OCI-LY7 (cell line): Measurements from ENCODE around the gene ANKS1A. TPM values are rescaled to one million over a fixed set of nuclear protein-coding genes. Genes with fewer than 3 reads are reported as not detected.

Experiments
- BruUV-seq: library from RNA; stranded (reverse); fragments of 400-500 nt; replicated peaks from 2 replicates; lab custom pipeline; 2021; lab: Mats Ljungman, UMichigan
- CTCF ChIA-PET: fragments of 300-600 bp; sonication (Branson Sonifier 250); formaldehyde crosslinking; loops from one replicate; lab custom pipeline; 2022; ENCODE audit warnings: antibody characterized with exemption; ENCODE audit not compliant: unreplicated experiment; lab: Charles Lee
- POLR2A ChIA-PET: fragments of 300-600 bp; sonication (Branson Sonifier 250); formaldehyde crosslinking; loops from one replicate; lab custom pipeline; 2022; ENCODE audit warnings: antibody characterized with exemption; lab: Charles Lee
- DNase-seq: peaks from one replicate; pipeline ENCODE4 v3.0.0-alpha.2; 2015; ENCODE audit warnings: low spot score
- H2AFZ ChIP-seq: fragments of 200-600 bp; sonication (generic), shearing (Covaris generic); 2 replicates; pipeline ENCODE4 v1.6.1; 2014; ENCODE audit warnings: mild to moderate bottlenecking, antibody characterized with exemption, low read length, moderate library complexity
- H3K27ac ChIP-seq: fragments of 200-600 bp; sonication (generic); 2 replicates; pipeline ENCODE4 v1.5.1; 2014; ENCODE audit warnings: mixed run types, low read depth, mild to moderate bottlenecking, moderate library complexity, low read length, inconsistent platforms; ENCODE audit not compliant: poor library complexity, severe bottlenecking
- H3K36me3 ChIP-seq: fragments of 200-600 bp; sonication (generic); 2 replicates; pipeline ENCODE4 v1.6.1; 2014; ENCODE audit warnings: mild to moderate bottlenecking, antibody characterized with exemption, low read length, moderate library complexity, mixed read lengths; ENCODE audit not compliant: insufficient read depth
- H3K4me1 ChIP-seq: fragments of 200-600 bp; sonication (generic); 2 replicates; pipeline ENCODE4 v1.5.1; 2014; ENCODE audit warnings: mild to moderate bottlenecking, low read length; ENCODE audit not compliant: insufficient read depth, poor library complexity, severe bottlenecking
- H3K4me2 ChIP-seq: fragments of 200-600 bp; sonication (generic); 2 replicates; pipeline ENCODE4 v1.6.1; 2014; ENCODE audit warnings: mild to moderate bottlenecking, low read length
- H3K4me3 ChIP-seq: fragments of 200-600 bp; sonication (generic); 2 replicates; pipeline ENCODE4 v1.5.1; 2014; ENCODE audit warnings: mild to moderate bottlenecking, low read depth, low read length; ENCODE audit not compliant: poor library complexity, severe bottlenecking
- H3K79me2 ChIP-seq: fragments of 200-600 bp; sonication (generic); 2 replicates; pipeline ENCODE4 v1.6.1; 2016; ENCODE audit warnings: low read depth, mild to moderate bottlenecking, low read length, moderate library complexity, mixed read lengths; ENCODE audit not compliant: insufficient read depth
- H3K9me2 ChIP-seq: fragments of 200-600 bp; sonication (generic); 2 replicates; pipeline ENCODE4 v1.6.1; 2016; ENCODE audit warnings: mild to moderate bottlenecking, low read length, mixed read lengths; ENCODE audit not compliant: insufficient read depth
- H3K9me3 ChIP-seq: fragments of 200-600 bp; sonication (generic); 2 replicates; pipeline ENCODE4 v1.6.1; 2014; ENCODE audit warnings: mild to moderate bottlenecking, mixed run types, low read length, mixed read lengths
- H4K20me1 ChIP-seq: fragments of 200-600 bp; sonication (generic); 2 replicates; pipeline ENCODE4 v1.6.1; 2014; ENCODE audit warnings: mild to moderate bottlenecking, antibody characterized with exemption, low read length, moderate library complexity, mixed read lengths; ENCODE audit not compliant: insufficient read depth
- EZH2phosphoT487 ChIP-seq: fragments of 200-600 bp; sonication (generic); IDR thresholded peaks from 2 replicates; pipeline ENCODE4 v1.6.1; 2018; ENCODE audit warnings: low read depth, borderline replicate concordance, mild to moderate bottlenecking, mixed run types, antibody characterized with exemption, low read length, moderate library complexity, mixed read lengths
- intact Hi-C: fragments of 100-400 bp; cut with micrococcal nuclease; formaldehyde crosslinking; loops from one replicate; pipeline ENCODE4 v1.10.0; 2022; ENCODE audit not compliant: unreplicated experiment
- total RNA-seq, 2 experiments: library from RNA; depleted of rRNA in 1 of 2; stranded (reverse); fragments of >200 nt in 1 of 2; shearing (Covaris generic) in 1 of 2; gene quantifications; 2 replicates each; pipeline ENCODE4 v1.2.3, GENCODE V29; 2014 to 2022
- TF ChIP-seq, protein P1 (sequence below): fragments of 200-600 bp; sonication (generic); conservative IDR thresholded peaks from 2 replicates; pipeline ENCODE4 v1.5.1; 2014; ENCODE audit warnings: mild to moderate bottlenecking, antibody characterized with exemption, low read length, moderate library complexity, mixed read lengths

The ANKS1A gene
- total RNA-seq, 2 experiments from 2014 or later, result 7.8 to 13.8 TPM

- no TSS peak for BruUV-seq
- POLR2A ChIA-PET, result interaction anchor here (0.6 to 0.9 kb wide), 4 partner anchors 10 to 384 kb away, joined by 3 to 5 read pairs (median 4); no protein-coding TSS in a partner anchor
- no peak for DNase-seq
- no peaks in the 10 kb centered on the region for H3K9me3 ChIP-seq
- H4K20me1 ChIP-seq, result no peaks in the 10 kb centered on the region
- no peaks in the 10 kb centered on the region for H3K9me2 ChIP-seq
- intact Hi-C loops, result no loop called here
- no peak for TF ChIP-seq EZH2phosphoT487
- TF ChIP-seq, protein P1, sequence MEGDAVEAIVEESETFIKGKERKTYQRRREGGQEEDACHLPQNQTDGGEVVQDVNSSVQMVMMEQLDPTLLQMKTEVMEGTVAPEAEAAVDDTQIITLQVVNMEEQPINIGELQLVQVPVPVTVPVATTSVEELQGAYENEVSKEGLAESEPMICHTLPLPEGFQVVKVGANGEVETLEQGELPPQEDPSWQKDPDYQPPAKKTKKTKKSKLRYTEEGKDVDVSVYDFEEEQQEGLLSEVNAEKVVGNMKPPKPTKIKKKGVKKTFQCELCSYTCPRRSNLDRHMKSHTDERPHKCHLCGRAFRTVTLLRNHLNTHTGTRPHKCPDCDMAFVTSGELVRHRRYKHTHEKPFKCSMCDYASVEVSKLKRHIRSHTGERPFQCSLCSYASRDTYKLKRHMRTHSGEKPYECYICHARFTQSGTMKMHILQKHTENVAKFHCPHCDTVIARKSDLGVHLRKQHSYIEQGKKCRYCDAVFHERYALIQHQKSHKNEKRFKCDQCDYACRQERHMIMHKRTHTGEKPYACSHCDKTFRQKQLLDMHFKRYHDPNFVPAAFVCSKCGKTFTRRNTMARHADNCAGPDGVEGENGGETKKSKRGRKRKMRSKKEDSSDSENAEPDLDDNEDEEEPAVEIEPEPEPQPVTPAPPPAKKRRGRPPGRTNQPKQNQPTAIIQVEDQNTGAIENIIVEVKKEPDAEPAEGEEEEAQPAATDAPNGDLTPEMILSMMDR, result no peak
- H3K4me1 ChIP-seq, result no peaks in the 10 kb centered on the region
- H2AFZ ChIP-seq, result no peak overlapping the region
- H3K36me3 ChIP-seq, result no peaks in the 10 kb centered on the region
- H3K27ac ChIP-seq, result no peak overlapping the region
- H3K4me2 ChIP-seq, result no peak overlapping the region
- no peak overlapping the region for H3K4me3 ChIP-seq
- no peaks in the 10 kb centered on the region for H3K79me2 ChIP-seq
- CTCF ChIA-PET, result no interaction called here
These were observed 203.5 kb downstream of the ANKS1A start for GRCh38 chr6:35092362-35093117.

GRCh38 chr6:35093118-35093445 is 204.0 kb downstream of the ANKS1A start:
- Histone ChIP-seq H3K4me1 (no peaks in the 10 kb centered on the region), H3K4me3 (no peak overlapping the region), H3K36me3 (no peaks in the 10 kb centered on the region), H3K9me2 (no peaks in the 10 kb centered on the region), H3K9me3 (no peaks in the 10 kb centered on the region), H4K20me1 (no peaks in the 10 kb centered on the region), H3K79me2 (no peaks in the 10 kb centered on the region), H3K4me2 (no peak overlapping the region), H2AFZ (no peak overlapping the region), H3K27ac (no peak overlapping the region)
- BruUV-seq, result no TSS peak
- POLR2A ChIA-PET, result interaction anchor here (0.6 to 0.7 kb wide), 2 partner anchors 64 to 331 kb away, joined by 3 to 5 read pairs; no protein-coding TSS in a partner anchor
- CTCF ChIA-PET, result no interaction called here
- intact Hi-C loops, result no loop called here
- TF ChIP-seq, protein P1, result no peak
- no peak for TF ChIP-seq EZH2phosphoT487
- no peak for DNase-seq

- POLR2A ChIA-PET, result no interaction called here
- H3K36me3 ChIP-seq, result no peaks in the 10 kb centered on the region
- H3K9me3 ChIP-seq, result no peaks in the 10 kb centered on the region
- H4K20me1 ChIP-seq, result no peaks in the 10 kb centered on the region
- H3K4me1 ChIP-seq, result no peaks in the 10 kb centered on the region
- H3K4me3 ChIP-seq, result no peak overlapping the region
- no peak for DNase-seq
- H3K27ac ChIP-seq, result no peak overlapping the region
- no peaks in the 10 kb centered on the region for H3K9me2 ChIP-seq
- H3K79me2 ChIP-seq, result no peaks in the 10 kb centered on the region
- intact Hi-C loops, result no loop called here
- CTCF ChIA-PET, result no interaction called here
- BruUV-seq, result no TSS peak
- no peak overlapping the region for H2AFZ ChIP-seq
- no peak for TF ChIP-seq EZH2phosphoT487
- TF ChIP-seq, protein P1, result no peak
- H3K4me2 ChIP-seq, result no peak overlapping the region
These were observed 204.7 kb downstream of the ANKS1A start for GRCh38 chr6:35093783-35094182.
